ENCODE measurements around the gene PHYHD1.

The PHYHD1 gene

DNA sequence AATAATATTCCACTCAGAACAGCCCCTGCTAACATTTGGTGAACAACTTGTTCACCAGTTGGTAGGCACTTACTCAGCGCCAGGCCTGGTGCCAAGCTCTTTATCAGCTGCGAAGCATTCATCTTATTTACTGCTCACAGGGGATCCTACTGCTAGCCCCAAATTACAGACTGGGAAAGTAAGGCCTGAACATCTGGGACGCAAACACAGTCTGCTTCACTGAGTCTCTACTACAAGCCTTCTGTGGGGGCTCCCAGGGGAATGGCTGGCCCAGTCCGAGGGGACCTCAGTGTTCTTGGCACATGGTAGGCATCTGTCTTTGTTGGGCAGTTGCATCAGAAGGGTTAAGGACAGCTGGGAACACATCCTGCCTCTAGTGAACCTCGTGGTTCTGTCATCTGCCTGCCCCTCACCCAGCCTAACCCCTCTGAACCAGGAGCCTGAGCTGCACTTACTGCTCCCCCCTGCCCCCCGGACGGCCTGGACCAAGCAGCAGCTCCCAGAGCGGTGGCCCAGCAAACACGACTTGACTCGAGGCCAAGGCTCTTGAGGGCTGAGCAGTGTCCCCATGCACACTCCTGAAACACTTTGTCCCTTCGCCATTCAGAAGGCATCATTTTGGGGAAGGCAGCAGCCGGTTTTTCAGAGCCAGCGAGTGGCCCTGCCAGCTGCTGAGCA is at the start of gene PHYHD1:
TSS of gene PHYHD1 (plus strand) at position 602 of the 678 bp plus-strand sequence. CDS start 1,342 bp downstream, outside the sequence.
- peak; percentile 91 for DNase-seq (ENCODE audit: low spot score)

DNA sequence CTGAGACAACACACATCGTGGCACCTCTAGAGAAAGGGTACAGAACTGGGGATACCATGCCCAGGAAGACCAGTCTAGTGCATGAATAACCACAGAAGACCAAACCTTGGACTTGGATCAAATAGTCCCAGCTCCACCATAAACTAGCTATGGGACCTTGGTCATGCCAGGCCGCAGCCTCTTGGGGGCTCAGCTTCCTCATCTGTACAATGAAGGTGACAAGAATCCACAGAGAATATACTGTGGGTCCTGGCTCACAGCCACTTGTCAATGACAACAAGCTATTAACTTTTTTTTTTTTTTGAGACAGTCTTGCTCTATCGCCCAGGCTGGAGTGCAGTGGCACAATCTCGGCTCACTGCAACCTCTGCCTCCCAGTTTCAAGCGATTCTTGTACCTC is 42.9 kb upstream of the PHYHD1 start:
- no peak for DNase-seq (ENCODE audit: low spot score)

DNA sequence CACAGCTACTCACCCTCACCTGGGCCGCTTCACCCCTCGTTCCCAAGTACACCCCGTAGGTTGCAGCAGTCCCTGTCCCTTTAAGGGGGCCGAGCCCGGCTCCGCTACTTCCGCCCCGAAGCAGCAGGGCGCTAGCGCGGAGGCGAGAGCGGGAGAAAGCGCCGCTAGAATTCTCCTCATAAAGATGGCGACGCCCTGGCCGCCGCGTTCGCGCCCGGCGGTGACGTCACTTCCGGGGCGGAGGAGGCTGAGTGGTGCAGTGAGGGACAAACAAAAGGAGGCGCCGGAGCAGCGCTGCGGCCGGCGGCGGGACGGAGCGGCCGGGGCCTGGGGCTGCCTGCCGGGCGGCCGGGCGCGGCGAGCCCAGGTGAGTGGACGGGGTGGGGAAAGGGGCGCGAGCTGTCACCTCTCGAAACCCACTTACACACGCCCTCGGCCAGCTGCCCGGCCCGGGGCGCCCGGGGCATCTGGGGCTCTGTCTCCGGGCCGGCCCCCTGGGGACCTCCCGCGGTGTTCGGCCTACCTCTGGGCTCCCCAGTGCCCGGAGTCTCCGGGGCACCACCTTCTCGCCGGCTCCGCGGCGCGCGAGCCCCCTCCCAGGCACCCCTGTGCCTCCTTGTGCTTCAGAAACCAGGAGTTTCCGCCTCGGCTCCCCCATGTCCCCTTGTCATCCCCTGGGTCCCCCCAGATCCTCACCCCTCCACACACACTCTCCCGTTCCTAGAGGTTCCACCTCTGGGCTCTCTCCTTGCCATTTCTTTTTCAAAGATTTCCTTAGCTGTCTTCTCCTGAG is 38.7 kb upstream of the PHYHD1 start, which contains the start of the genes KYAT1 and LRRC8A:
TSS of gene KYAT1 (minus strand) at position 67 of the 793 bp plus-strand sequence. CDS start 36,545 bp downstream, outside the sequence.
TSS of gene LRRC8A (plus strand) at position 250 of the 793 bp plus-strand sequence. CDS start 25,032 bp downstream, outside the sequence.
- DNase-seq (ENCODE audit: low spot score) = peak; percentile 97

DNA sequence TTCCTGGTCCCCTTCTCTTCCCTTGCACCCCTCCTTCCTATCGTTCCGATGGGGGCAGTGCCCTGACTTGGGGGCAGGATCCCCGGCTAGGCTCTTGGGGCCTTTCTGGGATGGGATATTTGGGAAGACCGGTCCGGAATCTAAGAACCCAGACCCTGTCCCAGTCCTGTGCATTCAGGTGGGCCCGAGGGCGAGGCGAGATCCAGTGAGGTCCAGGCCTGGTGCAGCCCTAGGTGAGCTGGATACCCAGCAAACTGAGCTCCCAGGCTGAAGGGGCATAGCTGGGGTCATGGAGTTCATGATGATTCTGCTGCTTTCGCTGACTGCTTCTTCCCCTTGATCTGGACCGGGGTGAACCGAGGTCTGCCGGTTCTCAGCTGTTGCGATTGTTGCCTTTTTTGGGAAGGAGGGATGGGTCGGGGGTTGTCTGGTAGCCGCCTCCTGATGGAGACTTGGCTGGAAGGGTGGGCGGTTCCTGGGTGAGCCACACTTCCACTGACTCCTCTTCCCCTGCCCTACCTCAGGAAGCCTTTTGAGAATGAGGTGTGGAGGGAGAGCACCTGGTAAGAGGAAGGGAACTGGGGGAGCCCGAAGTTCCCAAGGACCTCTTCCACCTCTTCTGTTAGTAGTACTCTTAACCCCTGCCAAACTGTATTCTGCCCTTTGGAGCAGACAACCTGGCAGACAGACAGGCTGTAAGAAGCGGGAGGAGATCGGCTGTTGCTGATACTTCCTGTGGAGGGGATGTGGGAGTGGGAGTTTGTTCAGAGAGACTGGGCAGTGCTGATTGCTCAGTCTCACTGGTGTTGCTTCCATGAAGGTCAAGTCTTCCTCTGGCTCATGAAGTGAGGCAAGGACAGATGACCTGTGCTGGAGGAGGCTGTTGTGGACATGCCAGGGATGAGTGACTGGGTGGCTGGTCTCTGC is 37.8 kb upstream of the PHYHD1 start:
- DNase-seq (ENCODE audit: low spot score) = no peak

DNA sequence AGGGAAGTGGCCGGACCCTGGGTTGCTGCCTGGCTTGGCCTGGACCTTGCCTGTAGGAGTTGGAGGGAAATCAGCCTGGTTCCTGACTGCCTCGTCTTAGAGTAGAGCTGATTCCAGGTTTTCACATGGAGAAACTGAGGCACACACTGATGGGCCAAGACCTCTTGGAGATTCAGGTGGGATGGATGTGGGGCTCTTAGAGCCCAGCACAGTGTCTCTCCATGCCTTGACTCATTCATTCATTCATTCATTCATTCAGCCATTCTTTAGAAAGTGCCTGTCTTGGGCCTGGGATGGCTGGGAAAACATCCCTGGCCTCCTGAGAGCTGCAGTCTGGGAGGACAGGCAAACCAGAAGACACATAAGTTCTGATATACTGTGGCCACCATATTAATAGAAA is 36.6 kb upstream of the PHYHD1 start:
- DNase-seq (ENCODE audit: low spot score) = no peak

DNA sequence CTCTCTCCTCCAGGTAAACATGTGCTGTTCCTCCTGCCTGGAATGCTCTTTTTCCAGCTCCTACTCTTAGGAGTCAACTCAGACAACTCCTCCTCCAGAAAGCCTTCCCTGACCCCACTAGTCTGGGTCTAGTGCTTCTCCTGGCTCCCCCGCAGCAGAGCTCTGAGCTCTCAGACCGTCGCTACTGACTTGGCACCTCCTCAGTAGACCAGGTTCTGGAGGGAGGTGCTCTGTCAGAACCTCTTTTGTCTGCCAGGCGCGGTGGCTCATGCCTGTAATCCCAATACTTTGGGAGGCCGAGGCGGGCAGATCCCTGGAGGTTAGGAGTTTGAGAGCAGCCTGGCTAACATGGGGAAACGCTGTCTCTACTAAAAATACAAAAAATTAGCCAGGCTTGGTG is 35.4 kb upstream of the PHYHD1 start:
- no peak for DNase-seq (ENCODE audit: low spot score)

GRCh38 chr9:128885798-128886197 is 35.0 kb upstream of the PHYHD1 start:
- no peak for DNase-seq (ENCODE audit: low spot score)

GRCh38 chr9:128886211-128886891 is 34.4 kb upstream of the PHYHD1 start:
- DNase-seq (ENCODE audit: low spot score) = no peak

DNA sequence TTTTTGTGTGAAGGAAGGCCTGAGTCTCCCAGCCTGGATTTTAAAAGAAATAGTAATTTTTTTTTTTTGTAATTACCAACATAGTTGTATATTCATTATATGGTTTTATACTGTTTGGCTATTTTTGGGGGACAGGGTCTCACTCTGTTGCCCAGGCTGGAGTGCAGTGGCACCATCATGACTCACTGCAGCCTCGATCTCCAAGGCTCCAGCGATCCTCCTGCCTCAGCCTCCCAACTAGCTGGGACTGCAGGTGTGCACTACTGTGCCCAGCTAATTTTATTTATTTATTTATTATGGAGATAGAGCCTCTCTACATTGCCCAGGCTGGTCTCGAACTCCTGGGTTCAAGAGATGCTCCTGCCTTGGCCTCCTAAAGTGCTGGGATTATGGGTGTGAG is 33.7 kb upstream of the PHYHD1 start:
- no peak for DNase-seq (ENCODE audit: low spot score)

DNA sequence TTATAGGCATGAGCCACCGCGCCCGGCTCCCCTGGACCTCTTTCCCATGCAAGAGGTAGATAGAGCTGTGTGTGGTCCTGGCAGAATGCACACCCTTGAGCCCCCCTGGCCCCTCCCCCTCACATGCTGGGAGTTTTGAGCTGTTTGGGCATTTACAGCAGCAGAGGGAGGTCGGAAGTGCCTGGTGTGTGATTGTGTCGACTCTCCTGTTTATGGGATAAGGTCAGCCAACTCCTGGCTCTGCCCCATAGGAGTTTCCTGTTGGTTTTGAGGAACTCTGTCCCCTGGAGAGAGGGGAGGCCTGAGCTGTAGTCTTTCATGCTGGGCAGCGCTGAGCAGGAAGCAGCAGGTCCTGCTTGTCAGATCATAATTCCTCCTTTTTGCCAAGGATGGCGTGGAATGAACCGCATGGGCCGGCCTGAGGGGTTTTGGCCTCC is 32.9 kb upstream of the PHYHD1 start:
- DNase-seq (ENCODE audit: low spot score) = no peak

- no peak for DNase-seq (ENCODE audit: low spot score)
Measured at GRCh38 chr9:128891321-128892220, 29.2 kb upstream of the PHYHD1 start.

GRCh38 chr9:128892221-128892921 is 28.4 kb upstream of the PHYHD1 start:
- DNase-seq (ENCODE audit: low spot score) = peak; percentile 95

GRCh38 chr9:128893354-128893753 is 27.4 kb upstream of the PHYHD1 start:
- DNase-seq (ENCODE audit: low spot score) = no peak

DNA sequence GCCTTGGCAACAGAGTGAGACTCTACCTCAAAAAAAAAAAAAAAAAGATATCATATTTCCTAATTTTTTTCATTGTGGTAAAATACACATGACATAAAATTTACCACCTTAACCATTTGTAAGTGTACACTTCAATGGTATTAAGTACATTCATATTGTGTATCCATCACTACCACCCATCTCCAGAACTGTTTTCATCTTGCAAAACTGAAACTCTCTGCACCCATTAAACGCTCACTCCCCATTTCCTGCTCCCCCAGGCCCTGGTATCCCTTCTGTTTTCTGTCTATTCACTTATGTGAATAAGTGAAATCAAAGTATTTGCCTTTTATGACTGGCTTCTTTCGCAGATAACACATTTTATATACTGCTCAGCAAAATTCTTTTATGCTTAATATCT is 26.0 kb upstream of the PHYHD1 start:
- no peak for DNase-seq (ENCODE audit: low spot score)

DNA sequence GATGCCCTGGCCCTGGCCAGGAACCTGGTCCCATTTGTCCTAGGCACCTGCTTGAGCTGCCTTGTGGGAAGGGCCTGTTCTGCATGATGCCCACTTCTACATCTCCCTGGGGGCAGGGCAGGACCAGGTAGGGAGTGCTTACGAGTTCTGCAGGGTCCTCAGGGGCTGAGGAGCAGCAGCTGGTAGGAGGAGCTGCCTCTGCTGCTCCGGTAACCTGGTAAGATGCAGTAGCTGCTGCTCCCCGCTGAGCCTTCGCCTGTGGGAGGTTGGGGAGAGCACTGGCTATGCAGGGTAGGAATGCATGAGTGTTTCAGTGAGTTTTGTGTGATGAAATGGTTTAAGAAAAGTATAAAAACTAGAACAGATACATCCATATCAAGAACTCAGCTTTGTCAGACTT is 25.2 kb upstream of the PHYHD1 start:
- DNase-seq (ENCODE audit: low spot score) = no peak

- no peak for DNase-seq (ENCODE audit: low spot score)
Measured at GRCh38 chr9:128898382-128898781, 22.4 kb upstream of the PHYHD1 start.

DNA sequence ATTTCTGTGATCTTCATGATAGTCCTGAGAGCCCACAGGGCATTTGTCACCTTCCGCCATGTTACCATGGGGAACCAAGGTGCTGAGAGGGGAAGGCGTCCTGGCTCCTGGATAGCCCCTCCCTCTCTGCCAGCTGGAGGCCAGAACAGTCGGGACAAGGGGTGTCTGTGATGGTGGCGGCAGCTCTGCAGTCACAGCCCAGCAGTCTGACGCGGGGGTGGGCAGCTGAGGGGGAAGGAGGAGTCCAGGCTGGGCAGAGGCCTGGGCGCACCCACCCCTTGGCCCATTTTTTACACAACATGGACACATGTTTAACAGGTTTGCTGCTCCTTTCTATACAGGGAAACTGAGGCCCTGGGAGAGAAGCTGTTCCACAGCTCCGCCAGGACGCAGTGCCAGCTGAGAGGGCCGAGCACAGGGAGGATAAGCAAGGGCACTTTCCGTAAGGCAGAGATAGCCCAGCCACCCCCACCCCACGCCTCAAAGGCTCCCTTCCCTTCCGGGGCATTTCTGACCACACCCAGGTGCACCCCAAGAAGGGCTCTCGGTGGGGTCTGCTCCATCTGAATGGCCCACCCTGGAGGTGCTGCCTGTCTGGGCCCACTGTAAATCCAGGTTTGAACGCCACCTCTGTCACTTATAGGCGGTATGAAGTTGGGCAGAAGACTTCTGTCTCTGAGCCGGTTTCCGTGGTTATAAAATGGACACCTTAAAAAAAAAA is 21.8 kb upstream of the PHYHD1 start:
- peak; percentile 66 for DNase-seq (ENCODE audit: low spot score)

GRCh38 chr9:128899566-128900322 is 21.0 kb upstream of the PHYHD1 start:
- no peak for DNase-seq (ENCODE audit: low spot score)
